ENCODE results near the gene KCMF1. TPM values are rescaled to one million over a fixed set of nuclear protein-coding genes. Genes with fewer than 3 reads are reported as not detected.
A peak's percentile ranks its signal among the peaks of the same experiment; 100 is the strongest.

Gene KCMF1
- total and polyA plus RNA-seq, 2 of the 13 experiments (the other 11 are each of a cell fraction or from before 2014, with no cell fraction given): 62.1 to 116 TPM

- TF ChIP-seq GMEB2 (CRISPR knock-in tag; IDR thresholded peaks at IDR 0.05; ENCODE audit: low read depth) (peak; percentile 54; the same call in 1 of the 2 replicates), PHF21A (CRISPR knock-in tag; IDR thresholded peaks at IDR 0.05) (peak; percentile 90), GTF2F1 (IDR thresholded peaks at IDR 0.05; ENCODE audit: low read length) (no peak), CCAR2 (optimal IDR thresholded peaks at IDR 0.05; ENCODE audit: low read depth, low read length) (peak; percentile 67), CBX2 (IDR thresholded peaks at IDR 0.05; ENCODE audit: low read depth, low read length) (no peak), CBX2 (CRISPR knock-in tag; IDR thresholded peaks at IDR 0.05; ENCODE audit: low read depth) (peak; percentile 84), ZNF34 (CRISPR knock-in tag; IDR thresholded peaks at IDR 0.05; ENCODE audit: borderline replicate concordance) (peak; percentile 99), DBP (CRISPR knock-in tag; IDR thresholded peaks at IDR 0.05; ENCODE audit: not compliant biosample characterization) (no peak), HDAC6 (IDR thresholded peaks at IDR 0.05; ENCODE audit: low read depth, low read length) (no peak), SMAD3 (CRISPR knock-in tag; IDR thresholded peaks at IDR 0.05) (peak; percentile 83; the same call in 1 of the 2 replicates), HCFC1 (IDR thresholded peaks at IDR 0.05; ENCODE audit: low read depth, low read length) (no peak), JUN (CRISPR knock-in tag; IDR thresholded peaks at IDR 0.05) (peak; percentile 91), ZNF337 (CRISPR knock-in tag; IDR thresholded peaks at IDR 0.05; ENCODE audit: borderline replicate concordance, low read depth) (0 out of 2 replicates have a peak, but pooled peaks have one; percentile 70), ZNF18 (CRISPR knock-in tag; IDR thresholded peaks at IDR 0.05; ENCODE audit: insufficient replicate concordance) (peak; percentile 75), ATF3 (CRISPR knock-in tag; IDR thresholded peaks at IDR 0.05) (peak; percentile 68; the same call in 1 of the 2 replicates), HMGXB4 (CRISPR knock-in tag; IDR thresholded peaks at IDR 0.05; ENCODE audit: borderline replicate concordance in 1 of 2, low read depth in 1 of 2) (peak; percentile 99 to 100), RXRB (CRISPR knock-in tag; IDR thresholded peaks at IDR 0.05; ENCODE audit: borderline replicate concordance) (peak; percentile 91), RELA (CRISPR knock-in tag; IDR thresholded peaks at IDR 0.05) (peak; percentile 92; the same call in 1 of the 2 replicates), ZNF513 (CRISPR knock-in tag; conservative IDR thresholded peaks at IDR 0.05) (no peak; the same call in 1 of the 2 replicates), NONO (IDR thresholded peaks at IDR 0.05) (no peak), NONO (CRISPR knock-in tag; conservative IDR thresholded peaks at IDR 0.05) (peak; percentile 100), ZNF678 (CRISPR knock-in tag; IDR thresholded peaks at IDR 0.05) (0 out of 2 replicates have a peak, but pooled peaks have one; percentile 63)
Measured at GRCh38 chr2:84925724-84926376, 45.1 kb upstream of the KCMF1 start (continued).
